GM19463 (cell line): Measurements from ENCODE around the gene KIF3B.
A peak's percentile ranks its signal among the peaks of the same experiment; 100 is the strongest.
"Not testable (repeated sequence)": the region's sequence is repeated elsewhere in the genome, so short reads cannot be mapped to it uniquely, and the experiment has no call there.

Experiments
- ATAC-seq: cut with Tn5 transposase; IDR thresholded peaks from one replicate; pipeline ENCODE4 v1.9.1; 2021; ENCODE audit warnings: mild to moderate bottlenecking, moderate library complexity; ENCODE audit not compliant: unreplicated experiment

The KIF3B gene

DNA sequence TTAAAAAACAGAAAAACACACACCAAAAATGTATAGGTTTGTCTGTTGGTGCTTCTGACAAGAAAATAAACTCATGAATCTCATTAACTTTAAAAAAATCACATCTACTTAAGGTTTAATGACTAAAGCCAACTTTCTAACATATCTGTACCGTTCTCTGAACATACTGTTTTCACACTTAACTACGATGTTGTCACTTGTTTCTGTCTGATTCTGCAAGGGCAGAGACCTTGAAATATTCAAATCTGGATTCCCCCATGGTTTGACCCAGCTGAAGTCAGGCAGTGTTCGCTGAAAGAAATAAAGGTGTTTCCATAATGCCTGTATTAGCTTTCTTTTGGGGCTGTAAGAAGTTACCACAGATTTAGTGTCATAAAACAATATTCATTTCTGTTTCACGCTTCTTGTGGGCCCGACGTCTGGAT lies 78.0 kb downstream of the KIF3B start:
- ATAC-seq = peak; percentile 22

DNA sequence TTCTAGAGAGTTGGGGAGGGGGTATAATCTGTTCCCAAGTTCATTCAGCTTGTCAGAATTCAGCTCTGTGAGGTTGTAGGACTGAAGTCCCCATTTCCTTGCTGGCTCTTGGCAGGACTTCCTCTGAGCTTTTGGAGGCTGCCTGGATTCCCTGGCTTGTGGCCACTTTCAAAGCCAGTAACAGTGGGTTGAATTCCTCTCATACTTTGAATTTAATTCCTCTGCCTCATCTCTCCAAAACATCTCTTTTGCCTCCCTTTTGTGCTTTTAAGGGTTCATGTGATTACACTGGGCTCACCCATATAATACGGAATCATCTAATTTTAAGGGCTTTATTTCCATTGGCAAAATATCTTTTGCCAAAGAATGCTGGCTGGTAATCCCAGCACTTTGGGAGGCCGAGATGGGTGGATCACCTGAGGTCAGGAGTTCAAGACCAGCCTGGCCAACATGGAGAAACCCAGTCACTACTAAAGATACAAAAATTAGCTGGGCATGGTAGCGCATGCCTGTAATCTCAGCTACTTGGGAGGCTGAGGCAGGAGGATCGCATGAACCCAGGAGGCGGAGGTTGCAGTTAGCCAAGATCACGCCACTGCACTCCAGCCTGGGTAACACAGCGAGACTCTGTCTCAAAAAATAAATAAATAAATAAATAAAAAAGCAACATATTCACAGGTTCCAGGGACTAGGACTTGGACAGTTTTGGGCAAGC lies 78.6 kb downstream of the KIF3B start:
- ATAC-seq = not testable (repeated sequence)

DNA sequence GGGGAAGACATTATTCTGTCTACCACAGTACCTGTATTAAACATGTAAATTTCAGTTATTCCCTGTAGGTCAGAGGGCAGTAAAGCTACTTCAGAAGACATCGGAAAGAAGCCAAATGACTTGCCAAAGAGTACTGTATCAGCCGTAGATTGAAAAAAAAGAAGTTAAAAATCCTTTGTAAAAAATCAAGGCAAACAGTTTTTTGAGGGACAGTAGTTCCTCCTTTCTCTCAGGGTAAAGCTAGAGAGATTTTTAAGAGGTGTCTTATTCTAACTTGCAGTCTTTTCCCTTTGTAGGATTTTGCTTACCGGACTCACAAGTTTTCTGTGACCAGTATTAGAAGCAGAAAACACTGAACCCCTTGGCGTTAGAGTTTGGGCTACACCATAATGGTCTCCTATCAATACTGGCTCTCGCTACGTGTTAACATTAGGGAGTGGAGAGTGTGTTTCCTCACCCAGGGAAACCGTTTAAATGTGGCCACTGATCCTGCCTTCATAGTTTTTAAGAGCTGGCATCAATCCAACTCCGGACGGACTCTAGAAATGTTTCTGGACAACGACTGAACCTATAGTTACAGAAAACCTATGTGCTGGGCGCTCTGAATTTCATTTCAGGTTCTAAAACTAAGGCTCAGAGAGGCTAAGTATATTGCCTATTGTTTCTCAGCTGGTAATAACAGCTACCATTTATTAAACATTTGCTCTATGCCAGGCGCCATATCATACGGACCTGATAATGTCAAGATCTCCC lies 79.3 kb downstream of the KIF3B start:
- no peak for ATAC-seq

DNA sequence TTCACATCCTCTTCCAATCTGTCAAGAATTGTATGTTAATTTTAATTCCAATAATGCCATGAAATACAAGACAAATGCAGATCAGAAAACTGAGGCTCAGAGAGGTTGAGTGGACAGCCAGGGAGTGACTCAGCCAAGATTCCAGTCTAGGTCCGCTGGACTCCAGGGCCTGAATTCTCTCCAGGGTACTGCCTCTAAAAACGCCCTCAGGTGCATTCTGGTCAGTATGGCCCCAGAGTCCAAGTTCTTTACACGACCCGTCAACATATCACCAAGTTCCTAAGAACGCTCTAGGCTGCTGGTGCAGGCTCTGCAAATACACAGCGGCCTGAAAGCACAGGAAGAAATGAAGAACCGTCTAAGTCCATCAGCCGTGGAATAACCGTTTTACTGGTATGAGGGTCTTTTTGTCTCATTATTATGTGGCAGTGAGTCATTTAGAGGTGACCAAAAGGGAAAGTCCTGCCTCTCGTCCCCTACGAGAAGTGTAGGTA lies 80.0 kb downstream of the KIF3B start:
- ATAC-seq = peak; percentile 34

DNA sequence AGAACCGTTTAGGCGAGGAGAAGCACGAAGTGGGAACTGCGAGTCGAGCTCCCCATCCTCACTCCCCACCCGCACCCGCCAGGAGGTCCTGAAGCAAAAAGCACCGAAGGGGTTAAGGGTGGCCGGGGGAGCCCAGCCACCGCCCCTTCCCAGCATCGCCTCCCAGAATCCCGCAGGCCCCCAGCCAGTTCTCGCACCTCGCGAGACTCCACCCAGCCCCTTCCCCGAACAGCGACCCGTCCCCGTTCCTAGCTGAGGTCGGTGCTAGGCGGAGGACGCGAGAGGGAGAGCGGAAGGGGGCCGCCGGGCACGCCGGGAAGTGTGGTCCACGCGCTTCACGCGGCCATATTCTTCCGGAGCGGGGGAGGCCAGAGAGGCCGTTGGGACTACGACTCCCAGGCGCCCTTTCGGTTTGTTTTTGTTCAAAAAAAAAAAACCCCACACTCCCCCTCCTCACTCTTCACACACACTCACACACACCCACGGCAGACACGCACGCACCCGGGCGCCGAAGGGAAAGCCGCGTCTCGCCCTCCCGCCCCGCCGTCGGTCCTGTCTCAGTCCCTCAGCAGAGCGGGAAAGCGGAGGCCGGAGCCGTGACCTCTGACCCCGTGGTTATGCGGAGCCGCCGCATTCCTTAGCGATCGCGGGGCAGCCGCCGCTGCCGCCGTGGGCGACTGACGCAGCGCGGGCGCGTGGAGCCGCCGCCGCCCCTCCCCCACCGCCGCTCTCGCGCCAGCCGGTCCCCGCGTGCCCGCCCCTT lies 80.6 kb downstream of the KIF3B start, which contains the start of gene ASXL1:
ASXL1 (plus strand) TSS at position 463 of the 763 bp plus-strand sequence. CDS start 445 bp downstream, outside the sequence.
- ATAC-seq = peak; percentile 69

DNA sequence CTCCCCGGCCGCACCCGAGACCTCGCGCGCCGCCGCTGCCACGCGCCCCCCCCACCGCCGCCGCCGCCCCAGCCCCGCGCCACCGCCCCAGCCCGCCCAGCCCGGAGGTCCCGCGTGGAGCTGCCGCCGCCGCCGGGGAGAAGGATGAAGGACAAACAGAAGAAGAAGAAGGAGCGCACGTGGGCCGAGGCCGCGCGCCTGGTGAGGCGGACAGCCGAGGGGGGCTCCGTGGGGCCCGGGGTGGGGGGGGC lies 81.1 kb downstream of the KIF3B start:
- ATAC-seq = no peak

DNA sequence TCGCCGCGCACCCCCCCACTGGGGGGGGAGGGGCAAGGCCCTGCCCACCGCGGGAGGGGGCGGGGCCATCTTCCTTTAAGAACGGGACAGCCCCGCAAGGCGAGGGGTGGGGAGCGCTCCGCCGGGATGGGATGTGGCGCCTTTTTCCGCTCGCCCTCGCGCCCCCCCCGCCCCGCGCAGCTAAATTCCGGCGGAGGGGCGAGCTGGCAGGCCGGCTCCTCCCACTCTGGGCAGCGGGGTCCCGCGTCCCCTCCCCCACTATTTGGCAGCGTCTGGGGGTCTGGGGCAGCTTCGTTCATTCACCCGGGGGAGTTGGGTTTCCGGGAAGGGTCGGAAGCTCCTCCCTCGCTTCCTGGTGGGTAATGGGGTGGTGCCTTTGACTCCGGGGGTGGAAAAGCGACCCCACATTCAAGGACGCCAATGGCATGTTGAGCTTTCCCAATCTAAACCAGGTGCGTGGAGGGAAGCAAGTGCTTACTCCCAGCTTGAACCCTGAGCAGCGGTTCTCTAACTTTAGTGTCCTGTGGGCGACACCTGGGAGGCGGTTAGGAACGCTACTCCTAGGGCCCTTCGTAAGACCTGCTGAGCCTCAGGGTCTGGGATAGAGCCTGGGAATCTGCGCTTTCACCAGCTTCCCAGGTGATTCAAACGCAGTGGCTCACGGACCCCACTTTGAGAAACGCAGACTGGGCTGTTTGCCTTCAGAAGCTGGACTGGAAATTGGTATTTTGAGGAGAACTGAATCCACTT lies 81.6 kb downstream of the KIF3B start:
- no peak for ATAC-seq

DNA sequence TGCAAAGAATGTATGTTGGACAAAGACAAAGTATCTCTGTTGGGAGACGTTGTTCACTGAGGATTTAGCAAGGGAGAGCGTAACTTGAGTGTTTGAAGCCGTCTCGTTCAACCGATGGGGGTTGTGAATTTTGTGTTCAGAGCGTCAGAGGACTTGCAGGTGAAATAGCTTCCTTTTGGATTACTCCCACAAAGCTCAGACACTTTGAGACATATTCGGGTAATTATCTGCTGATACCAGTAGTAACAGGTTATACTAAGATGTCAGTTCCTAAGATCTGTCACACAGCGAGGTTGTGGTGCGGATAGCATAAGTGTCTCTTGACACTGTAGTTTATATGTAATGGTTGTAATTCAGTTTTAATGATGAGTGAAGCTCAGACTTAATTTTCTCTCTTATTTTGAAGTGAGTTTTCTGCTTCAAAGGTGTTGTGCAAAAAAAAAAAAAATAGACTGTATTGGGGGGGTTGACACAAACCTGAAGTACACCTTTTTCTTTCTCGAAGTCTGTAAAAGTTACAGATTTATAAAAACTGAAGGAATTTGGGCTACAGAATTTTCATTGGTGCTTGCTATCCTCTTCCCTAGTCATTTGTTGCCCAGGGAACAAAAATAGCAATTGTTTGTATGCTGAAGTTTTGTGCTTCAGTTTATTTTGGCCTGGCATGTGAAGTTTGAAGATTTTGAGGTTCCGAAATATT lies 82.3 kb downstream of the KIF3B start:
- ATAC-seq = no peak

DNA sequence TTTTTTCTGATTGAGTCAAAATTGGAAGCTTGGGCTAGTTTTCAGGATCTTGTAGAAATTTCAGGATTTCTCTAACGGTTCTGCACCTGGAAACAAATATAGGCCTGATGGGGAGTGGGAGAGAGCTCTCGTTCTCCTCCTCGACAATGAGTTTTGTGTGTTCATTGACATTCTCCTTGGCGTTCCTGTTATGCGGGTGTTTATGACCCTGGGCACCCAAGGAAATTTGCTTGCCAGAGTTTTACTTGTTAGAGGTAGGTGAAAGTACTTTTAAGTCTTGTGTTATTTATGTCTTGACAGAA lies 82.8 kb downstream of the KIF3B start:
- ATAC-seq = no peak

DNA sequence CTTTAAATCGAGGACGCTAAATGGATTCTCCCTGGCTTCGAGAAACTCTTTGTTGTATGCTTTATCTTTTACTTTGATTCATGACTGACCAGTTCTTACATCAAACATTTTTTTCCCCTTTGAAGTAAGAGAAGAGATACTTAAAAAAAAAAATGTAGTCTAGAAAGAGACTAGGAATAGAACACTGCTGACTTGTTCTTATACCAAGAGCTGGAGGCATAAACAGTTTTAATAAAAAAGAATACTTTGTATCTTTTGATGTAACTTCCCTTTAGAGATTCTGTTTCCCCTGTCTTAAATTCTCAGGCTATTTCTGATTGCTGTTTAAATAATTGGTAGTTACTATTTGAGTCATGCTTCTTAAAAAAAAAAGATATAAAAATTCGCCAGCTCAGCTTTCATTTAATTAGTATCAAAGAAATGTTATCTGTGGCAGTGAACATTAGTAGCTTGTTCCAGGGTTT lies 85.5 kb downstream of the KIF3B start:
- no peak for ATAC-seq

DNA sequence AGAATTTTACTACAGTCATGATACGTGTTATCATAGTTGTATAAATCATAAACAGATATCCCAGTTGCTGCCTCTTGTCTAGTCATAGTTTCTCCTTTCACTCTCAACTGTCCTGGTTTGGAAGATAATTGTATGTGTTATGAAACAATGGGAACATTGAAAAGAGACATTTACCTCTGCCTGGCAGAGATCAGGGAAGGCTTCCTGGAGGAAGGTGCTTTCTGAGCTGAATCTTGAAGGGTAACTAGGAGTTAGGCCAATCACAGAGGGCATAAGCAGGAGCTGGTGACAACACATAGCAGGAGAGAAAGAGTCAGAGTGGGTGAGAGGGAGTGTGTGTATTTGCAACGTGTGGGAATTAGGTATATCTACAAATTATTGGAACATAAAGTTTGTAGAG lies 86.0 kb downstream of the KIF3B start:
- ATAC-seq = no peak

DNA sequence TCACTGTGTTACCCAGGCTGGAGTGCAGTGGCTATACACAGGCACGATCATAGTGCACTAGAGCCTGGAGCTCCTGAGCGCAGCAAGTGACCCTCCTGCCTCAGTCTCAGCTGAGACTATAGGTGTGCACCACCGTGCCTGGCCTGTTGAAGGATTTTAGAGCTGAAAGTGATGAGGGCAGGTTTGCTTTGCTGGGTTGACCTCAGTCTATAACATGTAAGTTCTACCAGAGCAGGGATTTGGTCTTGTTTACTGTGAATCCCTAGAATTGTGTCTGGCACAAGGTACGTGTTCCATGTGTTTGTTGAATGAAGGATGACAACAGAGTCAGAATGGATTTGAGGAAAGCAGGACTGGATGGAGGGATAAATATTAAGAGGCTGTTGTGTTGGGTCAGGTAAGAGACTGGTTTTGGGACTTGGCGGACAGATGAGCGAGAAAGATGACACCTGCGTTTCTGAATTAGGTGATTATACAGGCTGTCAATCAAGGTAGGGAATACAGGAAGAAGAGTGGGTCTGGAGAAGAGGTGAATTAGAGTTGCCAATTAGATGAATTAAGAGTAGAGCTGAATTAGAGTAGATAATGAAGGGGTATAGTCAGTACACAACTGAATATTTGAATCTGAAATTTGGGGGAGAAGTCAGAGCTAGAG lies 87.2 kb downstream of the KIF3B start:
- no peak for ATAC-seq

DNA sequence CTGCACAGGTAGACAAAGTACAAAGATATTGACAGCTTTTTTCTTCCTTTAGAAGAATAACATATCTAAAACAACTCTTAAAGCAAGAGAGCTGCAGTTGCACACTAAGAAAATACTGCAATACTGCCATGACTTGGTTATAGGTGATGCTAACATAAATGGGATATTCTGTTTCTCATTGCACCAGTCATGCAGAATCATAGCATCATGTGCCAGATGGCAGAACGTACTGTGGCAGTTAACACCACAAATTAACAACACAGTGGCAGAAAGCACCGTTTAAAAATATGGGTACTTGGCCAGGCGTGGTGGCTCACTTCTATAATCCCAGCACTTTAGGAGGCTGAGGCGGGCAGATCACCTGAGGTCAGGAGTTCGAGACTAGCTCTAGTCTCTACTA lies 88.1 kb downstream of the KIF3B start:
- no peak for ATAC-seq

DNA sequence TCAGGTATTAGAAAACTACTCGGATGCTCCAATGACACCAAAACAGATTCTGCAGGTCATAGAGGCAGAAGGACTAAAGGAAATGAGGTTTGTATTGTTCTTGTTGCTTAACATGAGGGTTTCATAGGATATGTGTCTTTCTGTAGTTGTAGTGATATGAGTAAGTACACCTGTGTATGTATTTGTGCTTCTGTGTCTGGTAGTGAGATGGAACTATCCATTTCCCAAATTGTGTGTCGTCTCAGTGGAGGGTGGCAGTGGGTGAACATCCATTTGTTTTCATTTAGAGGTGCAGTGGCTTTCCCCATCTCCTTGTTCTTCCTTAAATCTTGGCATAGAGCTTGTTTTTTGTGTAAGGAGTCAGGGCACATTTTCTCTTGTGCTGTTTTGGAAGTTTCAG lies 88.9 kb downstream of the KIF3B start:
- ATAC-seq = no peak

DNA sequence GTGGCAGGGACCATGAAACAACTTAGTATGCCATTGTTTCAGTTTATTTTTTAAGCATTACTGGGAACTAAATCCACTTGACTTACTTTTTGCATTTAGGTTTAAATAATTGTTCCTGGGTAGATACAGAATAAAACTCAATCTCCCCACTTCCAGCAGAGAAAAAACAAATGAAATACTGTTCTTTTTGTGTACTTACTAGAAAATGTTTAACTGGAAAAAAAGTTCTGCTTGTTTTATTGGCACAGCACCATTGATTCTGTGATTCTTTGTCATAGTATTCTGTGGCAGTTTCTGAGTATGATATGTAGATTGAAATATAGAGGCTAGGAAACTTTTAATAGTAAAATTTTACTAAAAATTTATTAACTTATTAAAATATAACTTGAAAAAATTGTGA lies 90.9 kb downstream of the KIF3B start:
- no peak for ATAC-seq

DNA sequence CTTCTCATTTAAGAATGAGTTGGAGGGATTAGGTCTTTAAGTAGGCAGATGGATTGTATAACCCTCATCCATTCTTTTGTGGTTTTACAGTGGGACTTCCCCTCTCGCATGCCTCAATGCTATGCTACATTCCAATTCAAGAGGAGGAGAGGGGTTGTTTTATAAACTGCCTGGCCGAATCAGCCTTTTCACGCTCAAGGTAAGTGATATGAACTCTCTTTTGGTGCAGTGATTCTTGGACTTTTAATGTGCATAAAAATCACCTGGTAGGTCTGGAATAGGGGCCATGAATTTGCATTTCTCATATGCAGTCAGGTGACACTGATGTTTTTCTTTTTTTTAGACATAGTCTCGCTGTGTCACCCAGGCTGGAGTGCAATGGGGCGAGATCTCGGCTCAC lies 91.5 kb downstream of the KIF3B start:
- ATAC-seq = no peak

DNA sequence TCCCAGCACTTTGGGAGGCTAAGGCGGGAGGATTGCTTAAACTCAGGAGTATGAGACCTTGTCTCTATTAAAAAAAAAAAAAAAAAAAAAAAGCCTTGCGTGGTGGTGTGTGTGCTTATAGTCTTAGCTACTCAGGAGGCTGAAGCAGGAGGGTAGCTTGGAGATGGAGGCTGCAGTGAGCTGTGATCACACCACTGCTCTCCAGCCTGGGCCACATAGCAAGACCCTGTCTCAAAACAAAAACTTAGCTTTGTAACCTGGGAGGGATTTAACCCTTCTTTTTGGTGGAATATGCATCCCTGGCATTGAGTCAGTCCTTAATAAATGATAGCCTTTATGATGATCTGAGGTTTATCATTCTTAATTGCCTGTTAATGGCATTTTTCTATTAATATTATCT lies 93.4 kb downstream of the KIF3B start:
- ATAC-seq = no peak

DNA sequence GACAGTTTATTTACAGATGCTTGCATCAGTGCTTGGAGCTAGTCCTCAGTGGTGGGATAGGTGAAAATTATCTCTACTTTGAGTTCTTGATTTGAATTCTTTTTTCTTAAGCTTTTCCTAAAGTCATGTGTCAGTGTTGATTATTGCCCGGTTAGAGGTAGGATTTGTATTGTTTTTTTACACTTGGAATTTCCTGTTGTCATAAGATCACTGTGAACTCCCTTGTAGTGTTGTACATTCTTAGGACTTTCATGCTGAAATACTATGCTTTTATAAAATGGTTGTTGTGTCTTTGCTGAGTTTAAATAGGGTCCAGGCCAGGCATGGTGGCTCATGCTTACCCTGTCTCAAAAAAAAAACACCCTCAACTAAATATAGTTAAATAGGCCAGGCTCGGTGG lies 101.0 kb downstream of the KIF3B start:
- ATAC-seq = no peak

DNA sequence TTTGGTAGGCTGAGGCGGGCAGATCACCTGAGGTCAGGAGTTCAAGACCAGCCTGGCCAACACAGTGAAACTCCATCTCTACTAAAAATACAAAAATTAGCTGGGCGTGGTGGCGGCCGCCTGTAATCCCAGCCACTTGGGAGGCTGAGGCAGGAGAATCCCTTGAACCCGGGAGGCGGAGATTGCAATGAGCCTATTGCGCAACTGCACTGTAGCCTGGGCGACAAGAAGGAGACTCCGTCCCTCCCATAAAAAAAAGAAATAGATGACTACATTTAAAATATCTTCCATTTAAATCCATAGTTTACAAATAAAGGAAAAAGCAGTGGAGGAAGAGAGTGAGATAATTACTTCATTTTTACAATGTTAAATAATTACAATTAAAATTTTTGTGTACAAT lies 102.6 kb downstream of the KIF3B start:
- ATAC-seq = not testable (repeated sequence)

DNA sequence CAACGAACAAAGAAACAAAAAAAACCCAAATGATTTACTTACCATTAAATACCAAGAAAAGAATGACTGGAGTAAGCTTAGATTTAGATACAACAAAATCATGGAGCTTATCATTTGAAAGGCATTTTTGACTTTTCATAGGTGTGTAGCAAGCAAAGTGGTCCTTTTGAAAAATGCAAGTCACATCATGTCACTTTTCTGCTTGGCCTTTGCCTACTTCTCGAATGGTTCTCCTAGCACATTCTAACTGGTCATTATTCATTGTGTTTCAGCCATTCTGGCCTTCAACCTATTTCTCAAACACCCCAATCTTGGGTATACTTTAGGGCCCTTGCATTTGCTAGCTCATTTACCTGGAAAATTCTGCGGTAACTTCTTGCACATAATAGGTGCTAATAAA lies 103.3 kb downstream of the KIF3B start:
- no peak for ATAC-seq
